GM18909 (cell line): Measurements from ENCODE around the gene THSD4.

Source experiments
- ATAC-seq: cut with Tn5 transposase; IDR thresholded peaks from one replicate; pipeline ENCODE4 v1.9.1; 2021; ENCODE audit warnings: mild to moderate bottlenecking; ENCODE audit not compliant: unreplicated experiment, poor library complexity

The THSD4 gene

GRCh38 chr15:71800835-71801745 lies 685.8 kb downstream of the THSD4 start:
- no peak for ATAC-seq

DNA sequence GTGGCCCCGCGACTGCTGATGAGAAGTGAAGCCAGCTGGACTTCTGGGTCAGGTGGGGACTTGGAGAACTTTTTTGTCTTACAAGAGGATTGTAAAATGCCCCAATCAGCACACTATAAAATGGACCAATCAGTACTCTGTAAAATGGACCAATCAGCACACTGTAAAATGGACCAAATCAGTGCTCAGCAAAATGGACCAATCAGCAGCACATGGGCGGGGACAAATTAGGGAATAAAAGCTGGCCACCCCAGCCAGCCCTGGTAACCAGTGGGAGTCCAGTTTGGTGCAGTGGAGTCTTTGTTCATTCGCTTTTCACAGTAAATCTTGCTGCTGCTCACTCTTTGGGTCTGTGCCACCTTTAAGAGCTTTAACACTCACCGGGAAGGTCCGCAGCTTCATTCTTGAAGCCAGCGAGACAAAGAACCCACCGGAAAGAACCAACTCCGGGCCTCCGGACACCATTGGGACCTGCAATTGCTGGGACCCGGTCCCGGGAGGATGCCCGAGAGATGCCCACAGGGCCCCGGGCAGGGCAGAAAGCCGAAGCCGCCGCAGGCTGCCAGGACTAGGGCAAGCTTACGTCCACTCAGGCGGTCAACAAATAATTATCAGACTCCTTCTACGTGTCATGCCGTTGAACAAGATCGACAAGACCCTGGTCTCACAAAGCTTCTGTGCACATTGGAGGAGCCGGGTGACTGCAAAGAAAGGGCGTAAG lies 686.8 kb downstream of the THSD4 start:
- ATAC-seq = no peak

- ATAC-seq = no peak
Observed at GRCh38 chr15:71802770-71803169, 687.5 kb downstream of the THSD4 start.

DNA sequence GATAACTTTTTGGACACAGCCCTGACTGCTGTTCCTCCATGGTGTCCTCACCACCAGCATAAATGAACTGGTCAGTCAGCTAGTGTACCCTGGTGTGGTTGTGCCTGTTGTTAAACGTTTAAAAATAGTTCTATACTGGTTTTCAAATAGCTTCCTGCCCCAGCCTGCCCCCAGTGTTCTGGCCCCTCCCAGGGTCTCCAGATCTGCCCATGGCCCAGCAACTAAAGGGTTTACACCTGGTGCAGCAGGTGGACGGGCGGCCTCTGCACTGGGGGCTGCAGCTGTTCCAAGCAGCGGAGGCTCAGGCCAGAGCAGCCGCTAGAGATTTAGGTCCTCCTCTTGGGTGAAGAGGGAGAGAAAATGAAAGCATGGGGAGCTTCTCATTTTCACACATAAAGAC lies 689.0 kb downstream of the THSD4 start:
- ATAC-seq = no peak

- ATAC-seq = no peak
Observed at GRCh38 chr15:71804695-71805470, 689.6 kb downstream of the THSD4 start.

GRCh38 chr15:71806452-71806931 lies 691.2 kb downstream of the THSD4 start:
- ATAC-seq = no peak

DNA sequence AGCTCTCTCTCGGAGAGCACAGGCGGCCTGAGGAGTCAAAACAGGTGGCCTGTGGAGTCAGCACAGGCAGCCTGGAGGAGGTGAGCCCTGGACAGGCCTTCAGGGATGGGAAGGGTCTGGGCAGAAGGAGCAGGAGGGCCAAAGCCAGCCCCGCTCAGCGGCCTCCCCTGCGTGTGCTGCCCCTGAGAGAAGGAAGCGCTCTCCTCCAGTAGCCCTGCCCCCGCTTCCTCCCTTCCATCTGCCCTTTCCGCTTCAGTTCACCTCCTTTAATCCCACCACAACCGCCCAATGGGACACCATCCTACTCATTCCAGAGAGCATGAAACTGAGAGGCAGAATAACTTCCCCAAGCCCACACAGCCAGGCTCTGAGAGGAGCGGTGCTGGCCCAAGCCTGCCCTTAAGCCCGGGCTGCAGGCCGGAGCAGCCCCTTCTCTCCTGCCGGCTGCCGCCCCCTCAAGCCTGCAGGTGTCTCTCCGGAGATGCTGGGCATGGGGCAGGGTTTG lies 691.9 kb downstream of the THSD4 start:
- ATAC-seq = no peak

DNA sequence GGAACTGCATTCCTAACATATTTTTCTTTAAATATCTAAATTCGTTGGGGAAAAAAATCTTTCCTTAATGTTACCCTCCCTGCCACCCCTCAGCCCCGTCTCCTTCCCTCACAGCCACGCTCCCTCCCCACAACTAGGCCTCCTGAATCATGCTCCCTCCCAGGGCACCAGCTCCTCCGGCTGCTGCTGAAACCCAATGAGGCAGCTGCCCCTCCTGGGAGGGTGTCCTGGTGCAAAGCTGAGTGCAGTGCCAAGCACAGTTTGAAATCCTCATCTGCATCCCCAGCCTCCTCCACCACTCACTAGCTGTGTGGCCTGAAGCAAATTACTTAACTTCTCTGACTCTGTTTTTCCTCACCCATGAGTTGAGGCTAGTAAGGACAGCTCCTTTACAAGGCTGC lies 692.4 kb downstream of the THSD4 start:
- ATAC-seq = no peak

DNA sequence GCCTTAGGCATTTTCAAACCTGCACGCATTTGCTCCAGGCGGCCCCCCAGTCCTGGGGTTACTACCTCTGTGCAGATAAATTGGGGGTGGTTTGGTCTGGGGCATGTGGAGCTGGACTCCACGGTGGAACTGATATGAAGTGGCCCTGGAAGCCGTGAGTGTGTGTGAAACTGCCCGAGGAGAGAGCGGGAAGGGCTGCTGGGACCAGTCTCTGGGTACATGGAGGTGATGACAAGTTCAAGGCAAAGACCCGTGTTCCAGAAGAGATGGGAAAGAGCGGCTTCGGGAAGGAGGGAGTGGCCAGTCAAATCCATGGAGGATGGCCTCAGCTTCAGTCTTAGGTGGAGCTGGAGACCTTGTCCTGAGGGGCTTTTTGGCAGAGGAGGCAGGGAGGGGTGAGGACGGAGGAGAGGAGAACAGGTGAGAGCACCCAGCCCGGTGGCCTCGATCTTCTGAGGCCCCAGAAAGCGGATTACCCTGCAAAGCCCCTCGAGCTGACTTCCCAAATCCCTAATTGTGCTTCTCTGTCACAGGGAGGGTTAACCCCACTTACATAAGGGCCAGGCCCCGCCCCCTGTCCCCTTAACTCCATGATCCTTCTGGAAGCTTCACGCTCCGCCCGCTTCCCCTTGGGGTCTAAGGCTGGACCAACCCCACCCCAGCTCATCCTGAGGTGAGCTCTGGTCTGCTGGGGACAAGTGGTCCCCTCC lies 693.2 kb downstream of the THSD4 start:
- ATAC-seq = no peak

- ATAC-seq = no peak
Observed at GRCh38 chr15:71809346-71809745, 694.1 kb downstream of the THSD4 start.

DNA sequence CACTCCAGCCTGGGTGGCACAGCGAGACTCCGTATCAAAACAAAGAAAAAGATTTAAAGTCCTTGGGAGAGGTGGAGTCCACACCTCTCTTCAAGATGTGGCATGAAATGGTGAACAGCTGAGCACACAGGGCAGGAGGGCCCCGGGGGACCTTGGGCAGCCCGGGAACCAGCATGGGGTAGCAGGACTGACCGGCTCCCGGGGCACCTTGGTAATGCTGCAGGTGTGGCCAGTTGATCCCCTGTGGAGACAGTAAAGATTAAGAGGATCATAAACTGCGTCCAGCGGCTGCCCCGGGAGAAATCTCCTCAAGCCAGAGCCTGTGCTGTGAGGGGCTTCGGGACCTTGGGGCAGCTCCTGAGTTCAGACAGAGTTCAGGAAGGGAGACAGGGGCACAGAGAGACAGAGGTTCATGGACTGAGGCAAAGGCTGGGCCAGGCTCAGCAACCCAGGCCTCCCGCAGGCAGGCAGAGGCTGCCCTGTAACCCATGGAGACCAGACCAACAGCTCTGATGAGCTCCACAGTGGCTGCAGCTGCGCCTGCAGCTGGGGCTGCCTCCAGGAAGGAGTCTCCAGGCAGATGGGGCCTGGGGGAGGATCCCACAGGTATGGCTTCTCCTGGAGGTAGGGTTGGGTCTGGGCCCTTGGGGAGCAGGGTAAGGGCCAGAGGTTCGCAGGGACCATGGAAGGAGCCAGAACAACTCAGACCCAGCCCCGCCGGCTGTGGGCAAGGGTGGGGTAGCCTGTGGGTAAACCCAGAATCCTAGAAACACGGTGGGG lies 695.2 kb downstream of the THSD4 start, which contains the start of gene NR2E3:
TSS of gene NR2E3 (plus strand) at position 299 of the 780 bp plus-strand sequence. CDS start at position 489, 190 bp downstream.
- no peak for ATAC-seq

DNA sequence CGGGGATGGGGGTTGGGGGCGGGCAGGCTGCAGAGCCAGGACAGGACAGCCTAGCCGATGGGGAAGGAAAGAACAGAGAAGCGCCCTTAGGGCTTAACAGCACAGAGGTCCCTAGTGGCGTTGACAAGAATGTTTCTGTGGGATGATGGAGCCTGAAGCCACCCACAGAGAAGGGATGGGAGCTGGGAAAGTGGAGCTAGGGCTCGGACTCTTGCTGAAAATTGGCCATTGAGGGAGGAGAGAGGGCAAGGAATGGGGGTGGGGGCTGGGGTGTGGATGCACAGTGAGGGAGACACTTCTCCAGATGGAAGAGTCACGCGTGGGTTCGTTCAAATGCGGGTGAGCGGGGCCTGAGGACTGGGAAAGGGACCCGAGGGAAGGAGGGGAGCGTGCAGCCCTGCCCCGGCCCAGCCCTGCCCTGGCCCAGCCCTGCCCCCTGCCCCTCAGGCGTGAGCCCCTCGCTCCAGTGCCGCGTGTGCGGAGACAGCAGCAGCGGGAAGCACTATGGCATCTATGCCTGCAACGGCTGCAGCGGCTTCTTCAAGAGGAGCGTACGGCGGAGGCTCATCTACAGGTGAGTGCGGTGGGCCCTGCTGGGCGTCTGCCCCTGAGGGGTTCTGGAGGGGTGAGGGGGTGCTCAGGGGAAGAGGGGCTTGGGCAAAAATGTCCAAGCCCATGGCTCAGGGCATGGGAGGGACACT lies 695.9 kb downstream of the THSD4 start:
- ATAC-seq = no peak

- ATAC-seq = no peak
Observed at GRCh38 chr15:71811752-71812735, 696.8 kb downstream of the THSD4 start.

GRCh38 chr15:71812966-71813722 lies 697.9 kb downstream of the THSD4 start:
- no peak for ATAC-seq

- no peak for ATAC-seq
Observed at GRCh38 chr15:71813723-71814470, 698.6 kb downstream of the THSD4 start.

GRCh38 chr15:71815301-71815700 lies 700.0 kb downstream of the THSD4 start:
- ATAC-seq = no peak
